Measurements from ENCODE around the gene SFMBT2.

GRCh38 chr10:7351894-7352293, 58.9 kb downstream of the SFMBT2 start:
- TF ChIP-seq, protein P1, sequence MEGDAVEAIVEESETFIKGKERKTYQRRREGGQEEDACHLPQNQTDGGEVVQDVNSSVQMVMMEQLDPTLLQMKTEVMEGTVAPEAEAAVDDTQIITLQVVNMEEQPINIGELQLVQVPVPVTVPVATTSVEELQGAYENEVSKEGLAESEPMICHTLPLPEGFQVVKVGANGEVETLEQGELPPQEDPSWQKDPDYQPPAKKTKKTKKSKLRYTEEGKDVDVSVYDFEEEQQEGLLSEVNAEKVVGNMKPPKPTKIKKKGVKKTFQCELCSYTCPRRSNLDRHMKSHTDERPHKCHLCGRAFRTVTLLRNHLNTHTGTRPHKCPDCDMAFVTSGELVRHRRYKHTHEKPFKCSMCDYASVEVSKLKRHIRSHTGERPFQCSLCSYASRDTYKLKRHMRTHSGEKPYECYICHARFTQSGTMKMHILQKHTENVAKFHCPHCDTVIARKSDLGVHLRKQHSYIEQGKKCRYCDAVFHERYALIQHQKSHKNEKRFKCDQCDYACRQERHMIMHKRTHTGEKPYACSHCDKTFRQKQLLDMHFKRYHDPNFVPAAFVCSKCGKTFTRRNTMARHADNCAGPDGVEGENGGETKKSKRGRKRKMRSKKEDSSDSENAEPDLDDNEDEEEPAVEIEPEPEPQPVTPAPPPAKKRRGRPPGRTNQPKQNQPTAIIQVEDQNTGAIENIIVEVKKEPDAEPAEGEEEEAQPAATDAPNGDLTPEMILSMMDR (IDR thresholded peaks at IDR 0.05) = no peak
- no peak for TF ChIP-seq POLR2A (IDR thresholded peaks at IDR 0.05)

All from right lobe of liver (tissue), 4 donors.